PC-9 (cell line): ENCODE data around the gene CRISPLD2. TPM values are rescaled to one million over a fixed set of nuclear protein-coding genes. Genes with fewer than 3 reads are reported as not detected.

ENCODE experiments used
- BruUV-seq: library from RNA; stranded (reverse); fragments of 400-500 nt; replicated peaks from 2 replicates; lab custom pipeline; 2021; lab: Mats Ljungman, UMichigan
- CTCF ChIA-PET: fragments of 300-600 bp; sonication (Branson Sonifier 250); formaldehyde crosslinking; loops from one replicate; lab custom pipeline; 2022; ENCODE audit warnings: antibody characterized with exemption; lab: Charles Lee
- POLR2A ChIA-PET: fragments of 300-600 bp; sonication (Branson Sonifier 250); formaldehyde crosslinking; loops from one replicate; lab custom pipeline; 2022; ENCODE audit warnings: antibody characterized with exemption; ENCODE audit not compliant: unreplicated experiment; lab: Charles Lee
- DNase-seq, 2 experiments: peaks; one replicate each; pipeline versions ENCODE4 v3.0.0 to v3.0.0-alpha.2; 2015 to 2022; ENCODE audit warnings: mixed read lengths in 1 of 2
- H2AFZ ChIP-seq: fragments of 200-600 bp; sonication (generic); 2 replicates; pipeline ENCODE4 v1.8.1; 2017; ENCODE audit warnings: antibody characterized with exemption
- H3F3A ChIP-seq: fragments of 200-600 bp; sonication (generic); 2 replicates; pipeline ENCODE4 v1.8.1; 2017; ENCODE audit warnings: antibody characterized with exemption, mild to moderate bottlenecking, low read depth; ENCODE audit not compliant: insufficient read depth
- H3K27ac ChIP-seq: fragments of 200-600 bp; sonication (generic); 2 replicates; pipeline ENCODE4 v1.6.1; 2016; ENCODE audit warnings: mixed run types
- H3K27me3 ChIP-seq: fragments of 200-600 bp; sonication (generic); 2 replicates; pipeline ENCODE4 v1.6.1; 2016; ENCODE audit warnings: low read depth, mixed run types; ENCODE audit not compliant: insufficient read depth
- H3K36me3 ChIP-seq: fragments of 200-600 bp; sonication (generic); 2 replicates; pipeline ENCODE4 v1.6.1; 2016; ENCODE audit warnings: low read depth, mixed run types
- H3K4me1 ChIP-seq: fragments of 200-600 bp; sonication (generic); replicated peaks from 2 replicates; pipeline ENCODE4 v1.6.1; 2016; ENCODE audit warnings: mixed run types; ENCODE audit not compliant: insufficient read depth
- H3K4me2 ChIP-seq: fragments of 200-600 bp; sonication (generic); 2 replicates; pipeline ENCODE4 v1.6.1; 2017; ENCODE audit warnings: mixed run types
- H3K4me3 ChIP-seq: fragments of 200-600 bp; sonication (generic); 2 replicates; pipeline ENCODE4 v1.6.1; 2016; ENCODE audit warnings: mixed run types
- H3K79me2 ChIP-seq: fragments of 200-600 bp; sonication (generic); 2 replicates; pipeline ENCODE4 v1.6.1; 2017; ENCODE audit warnings: low read depth, mixed run types
- H3K9me2 ChIP-seq: fragments of 200-600 bp; sonication (generic); 2 replicates; pipeline ENCODE4 v1.8.1; 2017; ENCODE audit warnings: mild to moderate bottlenecking; ENCODE audit not compliant: insufficient read depth
- H3K9me3 ChIP-seq: fragments of 200-600 bp; sonication (generic); 2 replicates; pipeline ENCODE4 v1.8.1; 2016; ENCODE audit warnings: low read depth; ENCODE audit not compliant: insufficient read depth
- H4K20me1 ChIP-seq: fragments of 200-600 bp; sonication (generic); 2 replicates; pipeline ENCODE4 v1.8.1; 2017; ENCODE audit not compliant: insufficient read depth
- EZH2 ChIP-seq: fragments of 200-600 bp; sonication (generic); IDR thresholded peaks from 2 replicates; pipeline ENCODE4 v1.8.0; 2017; ENCODE audit warnings: antibody characterized with exemption, low read depth
- intact Hi-C: fragments of 100-400 bp; cut with micrococcal nuclease; formaldehyde crosslinking; loops from one replicate; pipeline ENCODE4 v1.10.0; 2022; ENCODE audit not compliant: unreplicated experiment
- total RNA-seq: library from RNA; stranded (reverse); gene quantifications from 2 replicates; pipeline ENCODE4 v1.2.3, GENCODE V29; 2021
- TF ChIP-seq, protein P1 (sequence below): fragments of 200-600 bp; sonication (generic); conservative IDR thresholded peaks from 2 replicates; pipeline ENCODE4 v1.6.1; 2017; ENCODE audit warnings: mixed run types, antibody characterized with exemption, mild to moderate bottlenecking, moderate library complexity

CRISPLD2 gene
- total RNA-seq, 1 experiment from 2014 or later: 18.6 TPM

DNA sequence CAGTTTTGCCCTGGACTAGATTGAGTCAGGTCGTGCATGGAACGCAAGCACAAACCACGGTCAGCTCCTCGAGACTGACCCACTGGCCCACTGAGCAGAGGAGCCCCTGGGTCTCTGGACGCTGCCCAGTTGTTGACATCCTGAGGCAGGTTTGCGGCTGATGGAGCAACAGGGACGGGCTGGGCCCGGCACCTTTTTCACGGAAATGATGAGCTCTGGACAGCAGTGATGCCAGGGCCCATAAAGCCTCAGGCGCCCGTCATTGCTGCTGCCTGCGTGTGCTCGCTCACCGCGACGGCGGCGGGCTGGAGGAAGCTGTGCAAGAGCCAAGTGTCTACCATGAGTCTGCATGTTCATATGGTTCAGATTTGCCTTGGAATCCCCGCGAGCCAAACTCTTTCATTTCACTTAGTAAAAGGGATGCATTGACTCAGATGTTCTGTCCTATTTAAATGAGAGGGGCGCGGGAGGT is 30.8 kb upstream of the CRISPLD2 start:
- no peak for DNase-seq
- intact Hi-C loops: no loop called here
- CTCF ChIA-PET: interaction anchor here (0.6 kb wide), 1 partner anchor 11 kb away, joined by 3 read pairs; no protein-coding TSS in a partner anchor

DNA sequence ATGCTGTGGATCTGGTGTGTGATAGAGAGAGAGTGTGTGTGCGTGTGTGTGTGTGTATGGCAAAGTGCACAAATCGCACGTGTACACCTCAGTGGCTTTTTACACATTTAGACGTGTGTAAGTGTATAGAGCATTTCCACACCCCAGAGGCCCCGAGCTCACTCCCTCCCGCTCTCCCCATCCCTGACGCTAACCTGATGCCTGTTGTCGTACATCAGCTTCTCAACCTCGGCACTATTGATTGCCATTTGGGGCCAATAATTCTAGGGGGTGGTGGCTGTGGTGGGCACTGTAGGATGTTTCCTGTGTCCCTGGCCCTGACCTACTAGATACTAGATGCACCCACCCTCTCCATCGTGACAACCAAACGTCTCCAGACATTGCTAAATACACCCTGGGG is 30.4 kb upstream of the CRISPLD2 start:
- Histone ChIP-seq H2AFZ (no peak overlapping the region), H3K27me3 (no peaks in the 10 kb centered on the region), H3K9me2 (no peaks in the 10 kb centered on the region), H3K4me1 (peaks cover 26% of the 10 kb centered on the region), H3K27ac (no peak overlapping the region), H3K9me3 (no peaks in the 10 kb centered on the region), H3K4me3 (no peak overlapping the region), H3K4me2 (no peak overlapping the region), H3K79me2 (no peaks in the 10 kb centered on the region), H3F3A (peaks cover 26% of the 10 kb centered on the region; the same call in 1 of the 2 replicates), H4K20me1 (peaks cover 8% of the 10 kb centered on the region; the same call in 1 of the 2 replicates), H3K36me3 (no peaks in the 10 kb centered on the region)
- CTCF ChIA-PET: no interaction called here
- intact Hi-C loops: no loop called here
- no peak for DNase-seq
- TF ChIP-seq, protein P1, sequence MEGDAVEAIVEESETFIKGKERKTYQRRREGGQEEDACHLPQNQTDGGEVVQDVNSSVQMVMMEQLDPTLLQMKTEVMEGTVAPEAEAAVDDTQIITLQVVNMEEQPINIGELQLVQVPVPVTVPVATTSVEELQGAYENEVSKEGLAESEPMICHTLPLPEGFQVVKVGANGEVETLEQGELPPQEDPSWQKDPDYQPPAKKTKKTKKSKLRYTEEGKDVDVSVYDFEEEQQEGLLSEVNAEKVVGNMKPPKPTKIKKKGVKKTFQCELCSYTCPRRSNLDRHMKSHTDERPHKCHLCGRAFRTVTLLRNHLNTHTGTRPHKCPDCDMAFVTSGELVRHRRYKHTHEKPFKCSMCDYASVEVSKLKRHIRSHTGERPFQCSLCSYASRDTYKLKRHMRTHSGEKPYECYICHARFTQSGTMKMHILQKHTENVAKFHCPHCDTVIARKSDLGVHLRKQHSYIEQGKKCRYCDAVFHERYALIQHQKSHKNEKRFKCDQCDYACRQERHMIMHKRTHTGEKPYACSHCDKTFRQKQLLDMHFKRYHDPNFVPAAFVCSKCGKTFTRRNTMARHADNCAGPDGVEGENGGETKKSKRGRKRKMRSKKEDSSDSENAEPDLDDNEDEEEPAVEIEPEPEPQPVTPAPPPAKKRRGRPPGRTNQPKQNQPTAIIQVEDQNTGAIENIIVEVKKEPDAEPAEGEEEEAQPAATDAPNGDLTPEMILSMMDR: no peak
- TF ChIP-seq EZH2: no peak
- no TSS peak for BruUV-seq
- POLR2A ChIA-PET: no interaction called here

More for the DNA sequence above, 30.8 kb upstream of the CRISPLD2 start:
- Histone ChIP-seq H3K9me3 (no peaks in the 10 kb centered on the region), H3K27ac (no peak overlapping the region), H3K36me3 (no peaks in the 10 kb centered on the region), H3K27me3 (no peaks in the 10 kb centered on the region), H3F3A (peaks cover 26% of the 10 kb centered on the region; the same call in 1 of the 2 replicates), H3K9me2 (no peaks in the 10 kb centered on the region), H4K20me1 (peaks cover 8% of the 10 kb centered on the region; the same call in 1 of the 2 replicates), H3K4me1 (peaks cover 26% of the 10 kb centered on the region), H2AFZ (no peak overlapping the region), H3K4me3 (no peak overlapping the region), H3K4me2 (no peak overlapping the region), H3K79me2 (no peaks in the 10 kb centered on the region)
- no peak for TF ChIP-seq EZH2
- TF ChIP-seq, protein P1: no peak
- POLR2A ChIA-PET: no interaction called here
- no TSS peak for BruUV-seq

GRCh38 chr16:84790301-84790700 is 29.5 kb upstream of the CRISPLD2 start:
- intact Hi-C loops: no loop called here
- peaks cover 23% of the 10 kb centered on the region; the same call in 1 of the 2 replicates for H3F3A ChIP-seq
- CTCF ChIA-PET: interaction anchor here (0.5 kb wide), 1 partner anchor 18 kb away, joined by 4 read pairs; no protein-coding TSS in a partner anchor
- H3K27me3 ChIP-seq: no peaks in the 10 kb centered on the region
- no peak overlapping the region for H2AFZ ChIP-seq
- peaks cover 8% of the 10 kb centered on the region; the same call in 1 of the 2 replicates for H4K20me1 ChIP-seq
- BruUV-seq: no TSS peak
- no peak for DNase-seq
- H3K4me3 ChIP-seq: no peak overlapping the region
- H3K9me2 ChIP-seq: no peaks in the 10 kb centered on the region
- no peak for TF ChIP-seq EZH2
- TF ChIP-seq, protein P1: no peak
- H3K9me3 ChIP-seq: no peaks in the 10 kb centered on the region
- H3K4me2 ChIP-seq: no peak overlapping the region
- H3K4me1 ChIP-seq: peaks cover 22% of the 10 kb centered on the region
- no peaks in the 10 kb centered on the region for H3K79me2 ChIP-seq
- H3K27ac ChIP-seq: no peak overlapping the region
- H3K36me3 ChIP-seq: no peaks in the 10 kb centered on the region
- POLR2A ChIA-PET: no interaction called here
